H1 (cell line): ENCODE measurements around the gene ZSWIM7. TPM values are rescaled to one million over a fixed set of nuclear protein-coding genes. Genes with fewer than 3 reads are reported as not detected.

Source experiments
- CHD2 ChIP-seq: IDR thresholded peaks from 2 replicates; pipeline ENCODE4 v1.6.1; 2012; ENCODE audit warnings: low read length, improper control_type of control experiment
- CTBP2 ChIP-seq: IDR thresholded peaks from 2 replicates; pipeline ENCODE4 v1.7.0; 2011; ENCODE audit warnings: borderline replicate concordance, mild to moderate bottlenecking, moderate library complexity, mixed read lengths, low read length; ENCODE audit not compliant: insufficient read depth, insufficient read length
- NRF1 ChIP-seq: IDR thresholded peaks from 2 replicates; pipeline ENCODE4 v1.6.1; 2011; ENCODE audit warnings: mild to moderate bottlenecking, low read depth, low read length, improper control_type of control experiment
- RFX5 ChIP-seq: IDR thresholded peaks from 2 replicates; pipeline ENCODE4 v1.6.1; 2011; ENCODE audit warnings: low read depth, low read length, improper control_type of control experiment, borderline replicate concordance
- SP1 ChIP-seq: IDR thresholded peaks from 2 replicates; pipeline ENCODE4 v1.6.1; 2011; ENCODE audit warnings: low read depth, low read length
- polyA plus RNA-seq, 7 experiments: library from polyadenylated mRNA; depleted of rRNA in 3 of 7; stranded (reverse) in 5 of 7; unstranded in 2 of 7; fragments of >200 nt in 5 of 7; fragments of 200-250 nt in 2 of 7; gene quantifications; 1 replicate in 5 of 7; 2 replicates in 1 of 7; 4 replicates in 1 of 7; pipeline versions ENCODE4 v1.2.1 to v1.2.3, GENCODE V29; 2011 to 2013; ENCODE audit warnings: missing spikeins in 2 of 7, mixed read lengths in 2 of 7
- total RNA-seq: library from RNA; stranded (reverse); fragmentation: NEBNext Ultra II Directional; extraction: Animal tissue kit (Norgen Biotek cat#: 25700); gene quantifications from 2 replicates; pipeline ENCODE4 v1.2.1, GENCODE V29; 2021
- TF ChIP-seq, protein P1 (sequence below): IDR thresholded peaks from 2 replicates; pipeline ENCODE4 v1.6.1; 2011; ENCODE audit warnings: low read length, improper control_type of control experiment

Gene ZSWIM7
- total and polyA plus RNA-seq, 2 of the 8 experiments (the other 6 are each of a cell fraction or from before 2014, with no cell fraction given) = 39.3 to 57.7 TPM

DNA sequence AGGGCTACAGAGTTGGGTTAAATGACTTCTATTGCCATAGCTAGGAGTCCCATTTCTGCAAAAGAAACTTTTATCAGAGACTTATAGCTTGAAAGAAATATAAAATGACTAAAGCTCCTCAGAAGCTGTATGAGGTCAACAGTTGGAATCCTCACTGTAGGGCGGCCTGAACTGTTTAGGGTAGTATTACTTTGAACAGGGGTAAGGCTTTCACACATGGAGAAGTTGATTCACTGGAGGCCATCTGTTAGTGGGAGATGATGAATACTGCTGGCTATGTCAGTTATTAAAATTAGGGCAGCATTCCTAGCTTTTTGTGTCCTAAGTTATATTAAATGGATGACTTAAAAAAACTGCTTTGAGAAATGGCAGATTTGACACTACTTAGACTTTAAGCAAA lies 6.1 kb upstream of the ZSWIM7 start (continued):
- no peak for TF ChIP-seq NRF1
- no peak for TF ChIP-seq CHD2
- no peak for TF ChIP-seq SP1
- no peak for TF ChIP-seq RFX5
- TF ChIP-seq CTBP2 = no peak
- TF ChIP-seq, protein P1, sequence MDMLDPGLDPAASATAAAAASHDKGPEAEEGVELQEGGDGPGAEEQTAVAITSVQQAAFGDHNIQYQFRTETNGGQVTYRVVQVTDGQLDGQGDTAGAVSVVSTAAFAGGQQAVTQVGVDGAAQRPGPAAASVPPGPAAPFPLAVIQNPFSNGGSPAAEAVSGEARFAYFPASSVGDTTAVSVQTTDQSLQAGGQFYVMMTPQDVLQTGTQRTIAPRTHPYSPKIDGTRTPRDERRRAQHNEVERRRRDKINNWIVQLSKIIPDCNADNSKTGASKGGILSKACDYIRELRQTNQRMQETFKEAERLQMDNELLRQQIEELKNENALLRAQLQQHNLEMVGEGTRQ = no peak
